Measurements from ENCODE around the gene NXNL2.

- TF ChIP-seq ARID4B (CRISPR knock-in tag; IDR thresholded peaks at IDR 0.05; ENCODE audit: borderline replicate concordance) (no peak), ZNF396 (CRISPR knock-in tag; IDR thresholded peaks at IDR 0.05; ENCODE audit: borderline replicate concordance) (no peak)
- TF ChIP-seq, protein P1, sequence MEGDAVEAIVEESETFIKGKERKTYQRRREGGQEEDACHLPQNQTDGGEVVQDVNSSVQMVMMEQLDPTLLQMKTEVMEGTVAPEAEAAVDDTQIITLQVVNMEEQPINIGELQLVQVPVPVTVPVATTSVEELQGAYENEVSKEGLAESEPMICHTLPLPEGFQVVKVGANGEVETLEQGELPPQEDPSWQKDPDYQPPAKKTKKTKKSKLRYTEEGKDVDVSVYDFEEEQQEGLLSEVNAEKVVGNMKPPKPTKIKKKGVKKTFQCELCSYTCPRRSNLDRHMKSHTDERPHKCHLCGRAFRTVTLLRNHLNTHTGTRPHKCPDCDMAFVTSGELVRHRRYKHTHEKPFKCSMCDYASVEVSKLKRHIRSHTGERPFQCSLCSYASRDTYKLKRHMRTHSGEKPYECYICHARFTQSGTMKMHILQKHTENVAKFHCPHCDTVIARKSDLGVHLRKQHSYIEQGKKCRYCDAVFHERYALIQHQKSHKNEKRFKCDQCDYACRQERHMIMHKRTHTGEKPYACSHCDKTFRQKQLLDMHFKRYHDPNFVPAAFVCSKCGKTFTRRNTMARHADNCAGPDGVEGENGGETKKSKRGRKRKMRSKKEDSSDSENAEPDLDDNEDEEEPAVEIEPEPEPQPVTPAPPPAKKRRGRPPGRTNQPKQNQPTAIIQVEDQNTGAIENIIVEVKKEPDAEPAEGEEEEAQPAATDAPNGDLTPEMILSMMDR (IDR thresholded peaks at IDR 0.05) = no peak
Measured at GRCh38 chr9:88572684-88573083, 37.7 kb downstream of the NXNL2 start.

Measured in WTC11 (cell line).